Stimulated activated CD4-positive, alpha-beta T cell treated with anti-CD3 and anti-CD28 coated beads, Interleukin-2, amount 100 ng/mL, for 24 hours (primary cell): ENCODE measurements around the gene SCGB1D1.
"Not testable (repeated sequence)": the region's sequence is repeated elsewhere in the genome, so short reads cannot be mapped to it uniquely, and the experiment has no call there.

ENCODE experiments used
- DNase-seq, 2 donors: peaks; one replicate each; pipeline ENCODE4 v3.0.0-alpha.2; 2020

SCGB1D1 gene

DNA sequence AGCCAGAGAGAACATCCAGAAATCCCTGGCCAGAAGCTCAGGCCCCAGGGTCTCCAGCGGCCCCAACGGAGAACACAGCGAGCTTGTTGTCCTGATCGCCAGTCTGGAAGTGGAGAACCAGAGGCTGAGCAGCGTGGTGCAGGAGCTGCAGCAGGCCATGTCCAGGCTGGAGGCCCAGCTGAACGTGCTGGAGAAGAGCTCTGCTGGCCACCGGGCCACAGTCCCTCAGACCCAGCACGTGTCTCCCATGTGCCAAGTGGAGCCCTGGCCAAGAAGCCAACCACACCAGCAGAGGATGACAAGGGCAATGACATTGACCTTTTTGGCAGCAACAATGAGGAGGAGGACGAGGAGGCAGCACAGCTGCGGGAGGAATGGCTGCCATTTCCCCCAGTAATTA is 20.6 kb upstream of the SCGB1D1 start:
- no peak for DNase-seq

- no peak for DNase-seq
These were observed 20.1 kb upstream of the SCGB1D1 start for GRCh38 chr11:62169935-62170334.

DNA sequence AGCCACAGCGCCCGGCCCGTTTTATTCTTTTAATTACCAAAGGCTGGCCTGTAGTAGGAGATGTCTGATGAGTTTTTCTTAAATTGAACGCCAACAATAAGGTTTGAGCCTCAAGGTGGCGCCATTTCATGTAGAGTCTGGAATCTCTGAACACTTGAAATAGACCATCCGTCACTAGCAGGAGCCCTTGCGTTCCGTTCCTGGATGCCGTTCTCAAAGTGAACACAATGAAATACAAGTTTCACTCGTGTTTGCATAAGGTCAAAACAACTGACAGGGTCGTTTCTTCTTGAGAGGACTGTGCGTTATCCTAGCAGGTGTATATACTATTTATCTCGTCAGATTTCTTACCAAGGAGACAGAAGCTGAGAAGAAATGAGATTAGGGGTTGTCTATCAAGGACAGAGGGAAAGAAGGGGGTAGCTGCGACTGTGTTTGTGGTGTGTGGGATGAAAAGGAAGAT is 18.7 kb upstream of the SCGB1D1 start:
- DNase-seq, result peak; percentile 81 to 82

GRCh38 chr11:62172294-62172693 is 17.7 kb upstream of the SCGB1D1 start:
- DNase-seq, result no peak

DNA sequence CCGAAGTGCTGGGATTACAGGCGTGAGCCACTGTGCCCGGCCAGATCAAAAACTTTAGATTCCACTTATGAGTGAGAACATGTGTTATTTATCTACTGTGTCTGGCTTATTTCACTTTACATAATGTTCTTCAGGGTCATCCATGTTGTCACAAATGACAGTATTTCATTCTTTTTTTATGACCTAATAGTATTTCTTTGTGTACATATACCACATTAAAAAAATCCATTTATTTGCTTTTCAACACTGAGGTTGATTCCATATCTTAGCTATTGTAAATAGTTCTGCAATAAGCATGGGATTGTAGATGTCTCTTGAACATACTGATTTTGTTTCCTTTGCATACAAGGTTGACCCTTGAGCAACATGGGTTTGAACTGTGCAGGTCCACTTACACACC is 13.2 kb upstream of the SCGB1D1 start:
- DNase-seq, result no peak

DNA sequence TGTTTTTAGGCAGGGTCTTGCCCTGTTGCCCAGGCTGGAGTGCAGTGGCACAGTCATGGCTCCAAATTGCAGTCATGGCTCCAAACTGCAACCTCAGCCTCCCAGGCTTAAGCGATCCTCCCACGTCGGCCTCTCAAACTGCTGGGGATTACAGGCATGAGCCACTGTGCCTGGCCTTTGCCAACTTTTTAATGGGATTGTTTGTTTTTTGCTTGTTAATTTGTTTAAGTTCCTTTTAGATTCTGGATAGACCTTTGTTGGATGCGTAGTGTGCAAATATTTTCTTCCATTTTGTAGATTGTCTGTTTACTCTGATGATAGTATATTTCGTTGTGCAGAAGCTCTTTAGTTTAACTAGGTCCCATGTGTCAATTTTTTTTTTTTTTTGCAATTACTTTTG is 10.0 kb upstream of the SCGB1D1 start:
- DNase-seq, result no peak

DNA sequence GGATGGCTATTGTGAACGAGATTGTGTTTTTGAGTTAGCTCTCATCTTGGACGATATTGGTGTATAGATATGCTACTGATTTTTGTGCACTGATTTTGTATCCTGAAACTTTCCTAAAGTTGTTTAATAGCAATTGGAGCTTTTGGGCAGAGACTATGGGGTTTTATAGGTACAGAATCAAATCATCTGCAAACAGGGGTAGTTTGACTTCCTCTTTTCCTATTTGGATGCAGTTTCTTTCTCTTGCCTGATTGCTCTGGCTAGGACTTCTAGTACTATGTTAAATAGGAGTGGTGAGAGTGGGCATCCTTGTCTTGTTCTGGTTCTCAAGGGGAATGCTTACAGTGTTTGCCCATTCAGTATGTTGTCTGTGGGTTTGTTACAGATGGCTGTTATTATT is 8.9 kb upstream of the SCGB1D1 start:
- no peak for DNase-seq

DNA sequence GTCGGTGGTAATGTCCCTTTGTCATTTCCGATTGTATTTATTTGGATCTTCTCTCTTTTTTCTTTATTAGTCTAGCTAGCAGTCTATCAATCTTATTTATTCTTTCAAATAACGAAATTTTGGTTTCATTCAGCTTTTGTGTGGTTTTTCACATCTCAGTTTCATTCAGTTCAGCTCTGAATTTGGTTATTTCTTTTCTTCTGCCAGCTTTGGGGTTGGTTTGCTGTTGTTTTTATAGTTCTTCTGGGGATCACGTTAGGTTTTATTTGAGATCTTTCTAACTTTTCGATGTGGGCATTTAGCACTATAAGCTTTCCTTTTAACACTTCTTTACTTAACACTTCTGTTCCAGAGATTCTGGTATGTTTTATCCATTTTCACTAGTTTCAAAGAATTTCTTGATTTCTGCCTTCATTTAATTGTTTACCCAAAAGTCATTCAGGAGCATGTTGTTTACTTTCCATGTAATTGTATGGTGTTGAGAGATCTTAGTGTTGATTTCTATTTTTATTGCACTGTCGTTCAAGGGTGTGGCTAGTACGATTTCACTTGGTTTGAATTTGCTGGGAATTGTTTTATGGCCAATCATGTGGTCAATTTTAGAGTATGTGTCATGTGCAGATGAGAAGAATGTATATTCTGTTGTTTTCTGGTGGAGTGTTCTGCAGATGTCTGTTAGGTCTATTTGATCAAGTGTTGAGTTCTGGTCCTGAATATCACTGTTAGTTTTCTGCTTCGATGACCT is 7.7 kb upstream of the SCGB1D1 start:
- DNase-seq, result no peak

DNA sequence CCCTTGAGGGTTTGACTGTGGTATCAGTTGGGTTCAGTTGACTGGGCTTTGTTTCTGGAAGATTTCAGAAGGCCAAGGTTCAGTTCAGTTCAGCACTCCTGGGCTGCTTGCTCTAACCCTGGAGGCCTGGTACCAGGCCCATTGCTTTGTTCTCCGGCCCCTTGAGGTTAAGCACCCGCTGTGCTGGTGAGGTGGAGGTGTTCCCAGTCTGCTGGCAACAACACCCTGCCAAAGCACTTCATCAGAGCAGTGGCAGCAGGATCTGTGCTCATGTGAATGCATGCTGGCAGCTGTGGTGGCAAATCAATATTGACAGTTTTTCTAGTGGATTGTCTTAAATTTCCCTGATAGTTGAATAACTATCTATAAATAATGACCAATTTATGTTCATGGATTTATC is 3.8 kb upstream of the SCGB1D1 start:
- no peak for DNase-seq

DNA sequence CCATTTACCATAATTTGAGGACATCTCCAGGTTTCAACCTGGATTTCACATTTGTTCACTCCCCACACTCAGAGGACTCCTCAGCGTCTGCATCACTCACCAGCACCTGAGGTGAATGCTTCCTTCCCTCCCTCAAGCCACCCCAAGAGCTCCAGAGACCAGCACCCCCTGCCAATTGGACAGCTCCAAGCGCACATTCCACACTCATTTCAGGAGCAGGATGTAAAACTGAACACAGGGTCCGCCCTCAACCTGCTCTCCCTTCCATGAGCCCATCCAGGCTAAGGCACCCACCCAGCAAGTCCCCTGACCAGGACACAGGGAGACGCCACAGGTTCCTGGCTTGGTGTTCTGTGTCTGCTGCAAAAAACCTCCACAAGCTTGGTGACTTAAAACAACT is 3.9 kb downstream of the SCGB1D1 start:
- no peak for DNase-seq

- not testable (repeated sequence) for DNase-seq
These were observed 5.0 kb downstream of the SCGB1D1 start for GRCh38 chr11:62195010-62195409.

DNA sequence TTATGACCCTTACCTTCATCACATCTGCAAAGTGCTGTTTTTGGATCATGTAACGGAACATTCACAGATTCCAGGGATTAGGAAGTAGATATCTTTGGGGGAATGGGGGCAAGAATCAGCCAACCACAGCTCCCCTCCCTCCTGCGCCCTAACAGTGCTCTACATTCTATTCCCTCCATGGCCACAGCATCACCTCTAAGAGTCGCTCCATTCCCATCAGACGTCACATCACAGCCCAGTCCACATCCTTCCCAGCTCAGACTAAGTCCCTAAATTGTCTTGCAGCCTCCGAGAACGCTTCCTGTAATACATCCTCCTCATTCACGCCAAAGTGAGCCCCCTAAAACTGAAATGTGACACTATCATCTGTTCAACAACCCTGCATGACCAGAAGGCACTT is 5.9 kb downstream of the SCGB1D1 start:
- DNase-seq, result no peak

- DNase-seq, result not testable (repeated sequence)
These were observed 7.4 kb downstream of the SCGB1D1 start for GRCh38 chr11:62197400-62197799.

DNA sequence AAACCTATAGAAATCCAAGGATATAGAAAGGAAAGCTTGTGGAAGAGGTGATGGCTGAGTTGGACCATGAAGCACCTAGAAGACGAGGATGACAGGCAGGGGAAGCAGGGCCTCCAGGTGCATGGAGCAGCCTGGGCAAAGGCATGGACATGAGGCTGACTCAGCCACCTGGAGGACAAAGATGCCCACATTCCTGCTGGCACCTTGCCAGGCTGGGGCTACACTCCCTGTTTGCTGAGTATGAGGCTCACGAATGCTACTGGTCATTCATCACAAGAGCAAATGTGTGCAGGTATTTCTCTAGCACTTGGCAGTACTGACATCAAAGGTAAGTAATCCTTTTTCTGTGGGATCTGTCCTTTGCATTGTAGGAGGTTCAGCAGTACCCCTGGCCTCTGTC is 11.4 kb downstream of the SCGB1D1 start:
- no peak for DNase-seq

- DNase-seq, result no peak
These were observed 12.9 kb downstream of the SCGB1D1 start for GRCh38 chr11:62202910-62203309.

DNA sequence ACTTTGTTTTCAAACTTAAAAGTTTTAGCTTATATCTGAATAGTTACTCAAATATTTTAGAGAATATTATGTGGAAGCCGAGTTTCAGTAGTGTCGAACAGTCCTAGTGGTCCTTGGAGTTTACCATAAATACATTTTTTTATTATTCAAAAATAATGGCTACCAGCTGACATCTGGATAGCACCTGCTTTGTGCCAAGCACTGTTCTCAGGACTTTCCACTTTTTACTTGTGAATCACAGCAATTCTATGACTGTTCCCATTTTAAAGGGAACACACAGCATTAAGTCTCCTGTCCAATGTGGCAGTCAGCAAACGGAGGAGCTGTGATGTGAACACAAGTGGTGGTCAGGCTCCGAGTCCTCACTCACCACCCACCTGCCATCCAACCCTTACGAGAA is 14.4 kb downstream of the SCGB1D1 start:
- no peak for DNase-seq

- no peak for DNase-seq
These were observed 15.4 kb downstream of the SCGB1D1 start for GRCh38 chr11:62205441-62205840.

DNA sequence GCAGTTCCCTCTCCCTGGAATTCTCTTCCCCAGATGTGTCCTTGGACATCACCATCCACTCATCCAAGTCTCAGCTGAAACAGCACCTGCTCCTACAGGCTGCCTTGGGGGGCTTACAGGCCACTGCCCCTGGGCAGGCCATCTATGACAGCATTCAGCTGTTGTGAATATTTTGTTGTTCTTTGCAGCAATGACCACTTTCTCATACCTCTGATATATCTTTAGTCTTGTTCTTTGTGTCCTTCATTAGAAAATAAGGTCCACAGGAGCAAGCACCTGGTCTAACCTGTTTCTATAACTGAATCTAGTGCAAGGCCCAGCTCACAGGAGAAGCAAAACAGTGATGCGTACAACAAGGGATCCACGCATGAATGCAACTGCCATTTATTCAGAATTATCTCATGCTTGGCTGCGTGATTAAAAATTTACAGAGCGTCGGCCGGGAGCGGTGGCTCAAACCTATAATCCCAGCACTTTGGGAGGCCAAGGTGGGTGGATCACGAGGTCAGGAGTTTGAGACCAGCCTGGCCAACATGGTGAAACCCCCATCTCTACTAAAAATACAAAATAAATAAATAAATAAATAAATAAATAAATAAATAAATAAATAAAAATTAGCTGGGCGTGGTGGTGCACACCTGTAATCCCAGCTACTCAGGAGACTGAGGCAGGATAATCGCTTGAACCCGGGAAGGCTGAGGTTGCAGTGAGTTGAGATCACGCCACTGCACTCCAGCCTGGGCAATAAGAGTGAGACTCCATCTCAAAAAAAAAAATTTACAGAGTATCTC is 16.5 kb downstream of the SCGB1D1 start:
- not testable (repeated sequence) for DNase-seq

GRCh38 chr11:62208785-62209144 is 18.7 kb downstream of the SCGB1D1 start:
- no peak for DNase-seq

DNA sequence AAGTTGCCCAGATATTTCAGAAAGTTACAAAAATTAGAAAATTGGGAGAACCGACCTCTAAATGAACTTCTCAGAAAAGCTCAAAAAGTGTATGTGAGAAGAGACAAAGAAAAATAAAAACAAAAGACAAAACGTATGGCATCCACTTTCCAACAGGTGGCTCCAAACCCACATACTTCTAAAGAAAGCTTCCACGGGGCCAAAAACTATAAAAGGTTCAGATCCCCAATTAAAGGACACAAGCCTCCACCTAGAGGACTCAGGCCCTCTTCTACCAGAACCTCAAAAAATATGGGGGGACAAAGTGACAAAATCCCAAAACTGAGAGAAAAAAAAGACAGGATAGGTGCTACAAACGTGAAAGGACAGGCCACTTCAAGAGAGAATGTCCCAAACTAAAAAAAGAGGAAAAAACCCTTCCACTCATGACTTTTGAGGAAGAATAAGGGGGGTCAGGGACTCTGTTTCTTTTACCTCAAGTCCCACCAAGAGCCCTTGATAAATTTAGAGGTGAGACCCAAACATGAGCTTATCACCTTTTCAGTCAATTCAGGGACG is 27.3 kb downstream of the SCGB1D1 start:
- DNase-seq, result no peak

- DNase-seq, result no peak
These were observed 31.5 kb downstream of the SCGB1D1 start for GRCh38 chr11:62221498-62221897.

DNA sequence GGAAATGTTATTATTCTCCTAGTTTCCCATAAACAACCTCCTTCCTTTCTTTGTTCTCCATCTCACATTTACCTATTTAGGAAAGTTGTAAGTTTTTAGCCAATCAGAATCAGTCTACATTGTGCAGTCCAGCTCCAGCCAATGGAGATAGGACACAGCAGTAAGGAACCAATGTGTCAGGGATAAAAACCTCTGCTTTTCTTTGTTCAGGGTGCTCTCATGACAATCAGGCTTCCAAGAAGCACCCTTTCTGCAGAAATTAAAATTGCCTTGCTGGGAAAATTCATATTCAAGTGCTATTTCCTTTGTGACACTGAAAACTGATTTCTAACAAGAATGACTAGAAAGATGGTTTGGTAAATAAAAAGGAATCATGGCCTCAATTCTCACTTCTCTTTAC is 33.1 kb downstream of the SCGB1D1 start:
- no peak for DNase-seq

DNA sequence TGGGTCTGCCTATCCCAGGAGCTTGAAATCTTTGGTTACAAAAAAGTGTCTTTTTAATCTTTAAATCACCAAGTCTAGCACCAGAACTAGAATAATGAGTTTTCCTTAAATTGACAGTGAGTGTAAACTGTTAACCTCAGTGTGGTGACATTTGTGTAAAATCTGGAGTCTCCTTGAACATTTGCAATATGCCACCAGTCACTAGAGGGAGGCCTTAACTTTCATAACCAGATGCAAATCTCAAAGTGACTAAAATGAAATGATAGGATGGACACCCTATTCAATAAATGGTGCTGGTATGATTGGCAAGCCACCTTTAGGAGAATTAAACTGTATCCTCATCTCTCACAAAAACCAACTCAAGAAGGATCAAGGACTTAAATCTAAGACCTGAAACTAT is 43.7 kb downstream of the SCGB1D1 start:
- no peak for DNase-seq

DNA sequence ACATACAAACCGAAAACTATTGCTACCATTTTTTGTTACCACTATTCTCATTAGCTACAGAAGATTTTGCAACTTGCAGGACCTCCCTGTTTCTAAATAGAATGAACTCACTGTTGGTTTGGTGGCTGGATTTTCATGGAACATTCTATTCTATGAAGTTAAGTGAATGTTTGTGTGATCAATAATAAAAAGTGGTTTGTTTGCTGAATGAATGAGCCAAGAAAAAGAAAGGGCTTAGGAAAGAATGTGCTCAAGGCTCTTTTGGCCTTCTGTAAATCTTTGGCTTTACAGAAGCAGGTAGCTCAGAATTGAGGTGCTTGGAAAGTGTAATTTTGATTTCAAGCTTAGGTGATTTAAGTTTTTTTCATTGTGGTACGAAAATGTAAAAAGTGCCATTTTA is 46.2 kb downstream of the SCGB1D1 start:
- no peak for DNase-seq
